Skeletal muscle satellite cell (primary cell): ENCODE data around the gene GTPBP6.
"Not testable (repeated sequence)": the region's sequence is repeated elsewhere in the genome, so short reads cannot be mapped to it uniquely, and the experiment has no call there.

Experiments
- H3K27me3 ChIP-seq: 2 replicates; pipeline ENCODE4 v1.7.0; 2013; ENCODE audit warnings: low read length; ENCODE audit not compliant: control insufficient read depth, insufficient read depth
- H3K36me3 ChIP-seq: 2 replicates; pipeline ENCODE4 v1.7.0; 2013; ENCODE audit warnings: mild to moderate bottlenecking, control low read depth, low read length; ENCODE audit not compliant: insufficient read depth
- H3K4me1 ChIP-seq: 2 replicates; pipeline ENCODE4 v1.7.0; 2013; ENCODE audit warnings: low read length; ENCODE audit not compliant: control insufficient read depth, insufficient read depth
- H3K4me2 ChIP-seq: 2 replicates; pipeline ENCODE4 v1.7.0; 2013; ENCODE audit warnings: mild to moderate bottlenecking, low read length
- H3K4me3 ChIP-seq: 2 replicates; pipeline ENCODE4 v1.7.0; 2013; ENCODE audit warnings: low read length
- H3K9ac ChIP-seq: 2 replicates; pipeline ENCODE4 v1.7.0; 2013; ENCODE audit warnings: mild to moderate bottlenecking, low read depth, low read length, moderate library complexity
- H3K9me3 ChIP-seq: replicated peaks from 2 replicates; pipeline ENCODE4 v1.7.0; 2013; ENCODE audit warnings: mild to moderate bottlenecking, control low read depth, low read length

The GTPBP6 gene

GRCh38 chrX:331825-332495, 13.4 kb upstream of the GTPBP6 start:
- peak overlapping the region; percentile 1 for H3K9ac ChIP-seq

GRCh38 chrX:331151-331824, 12.7 kb upstream of the GTPBP6 start:
- peaks cover 4% of the 10 kb centered on the region for H3K36me3 ChIP-seq
- peaks cover 13% of the 10 kb centered on the region for H3K4me1 ChIP-seq
- H3K4me2 ChIP-seq, result peak overlapping the region; percentile 85
- peaks cover 7% of the 10 kb centered on the region for H3K27me3 ChIP-seq
- H3K9me3 ChIP-seq, result no peaks in the 10 kb centered on the region
- peak overlapping the region; percentile 1 for H3K9ac ChIP-seq
- H3K4me3 ChIP-seq, result peak overlapping the region; percentile 18

More at GRCh38 chrX:331825-332495, 13.4 kb upstream of the GTPBP6 start:
- peak overlapping the region; percentile 18 for H3K4me3 ChIP-seq
- peaks cover 13% of the 10 kb centered on the region for H3K4me1 ChIP-seq
- H3K9me3 ChIP-seq, result no peaks in the 10 kb centered on the region
- peaks cover 7% of the 10 kb centered on the region for H3K27me3 ChIP-seq
- H3K36me3 ChIP-seq, result peaks cover 4% of the 10 kb centered on the region
- H3K4me2 ChIP-seq, result peak overlapping the region; percentile 85

- H3K4me2 ChIP-seq, result peak overlapping the region; percentile 85
- no peak overlapping the region for H3K9ac ChIP-seq
- peaks cover 7% of the 10 kb centered on the region for H3K27me3 ChIP-seq
- peaks cover 13% of the 10 kb centered on the region for H3K4me1 ChIP-seq
- no peak overlapping the region for H3K4me3 ChIP-seq
- no peaks in the 10 kb centered on the region for H3K9me3 ChIP-seq
- H3K36me3 ChIP-seq, result no peaks in the 10 kb centered on the region
Observed at GRCh38 chrX:330726-331150, 12.1 kb upstream of the GTPBP6 start.

GRCh38 chrX:330141-330725, 11.6 kb upstream of the GTPBP6 start:
- peaks cover 13% of the 10 kb centered on the region for H3K4me1 ChIP-seq
- not testable (repeated sequence) for H3K36me3 ChIP-seq, H3K4me2 ChIP-seq, H3K9me3 ChIP-seq, H3K4me3 ChIP-seq, H3K9ac ChIP-seq, H3K27me3 ChIP-seq

- Histone ChIP-seq H3K4me3 (no peak overlapping the region), H3K27me3 (peaks cover 7% of the 10 kb centered on the region)
Observed at GRCh38 chrX:329291-329910, 10.8 kb upstream of the GTPBP6 start.

GRCh38 chrX:327660-328126, 9.1 kb upstream of the GTPBP6 start:
- no peaks in the 10 kb centered on the region for H3K9me3 ChIP-seq
- H3K4me1 ChIP-seq, result peaks cover 13% of the 10 kb centered on the region
- no peak overlapping the region for H3K9ac ChIP-seq
- H3K4me3 ChIP-seq, result no peak overlapping the region
- no peaks in the 10 kb centered on the region for H3K36me3 ChIP-seq
- peaks cover 7% of the 10 kb centered on the region for H3K27me3 ChIP-seq
- H3K4me2 ChIP-seq, result no peak overlapping the region

More at GRCh38 chrX:329291-329910, 10.8 kb upstream of the GTPBP6 start:
- Histone ChIP-seq H3K9ac (no peak overlapping the region), H3K36me3 (no peaks in the 10 kb centered on the region), H3K9me3 (no peaks in the 10 kb centered on the region), H3K4me2 (no peak overlapping the region), H3K4me1 (peaks cover 13% of the 10 kb centered on the region)

- not testable (repeated sequence) for H3K9me3 ChIP-seq, H3K4me2 ChIP-seq, H3K4me3 ChIP-seq, H3K27me3 ChIP-seq, H3K9ac ChIP-seq, H3K4me1 ChIP-seq, H3K36me3 ChIP-seq
Observed at GRCh38 chrX:324664-325063, 6.1 kb upstream of the GTPBP6 start.

- Histone ChIP-seq H3K4me3 (no peak overlapping the region), H3K36me3 (no peaks in the 10 kb centered on the region)
Observed at GRCh38 chrX:323721-324628, 5.4 kb upstream of the GTPBP6 start.

GRCh38 chrX:320126-320783, 1.7 kb upstream of the GTPBP6 start:
- H3K9me3 ChIP-seq, result no peaks in the 10 kb centered on the region
- peak overlapping the region; percentile 100 for H3K4me2 ChIP-seq
- peak overlapping the region; percentile 98 for H3K4me3 ChIP-seq
- no peaks in the 10 kb centered on the region for H3K4me1 ChIP-seq
- H3K9ac ChIP-seq, result peak overlapping the region; percentile 100
- no peaks in the 10 kb centered on the region for H3K27me3 ChIP-seq
- H3K36me3 ChIP-seq, result peaks cover 11% of the 10 kb centered on the region

More at GRCh38 chrX:323721-324628, 5.4 kb upstream of the GTPBP6 start:
- no peaks in the 10 kb centered on the region for H3K4me1 ChIP-seq
- H3K9ac ChIP-seq, result no peak overlapping the region
- H3K27me3 ChIP-seq, result no peaks in the 10 kb centered on the region
- no peaks in the 10 kb centered on the region for H3K9me3 ChIP-seq
- no peak overlapping the region for H3K4me2 ChIP-seq

GRCh38 chrX:319579-320125, 1.1 kb upstream of the GTPBP6 start:
- H3K4me1 ChIP-seq, result no peaks in the 10 kb centered on the region
- H3K27me3 ChIP-seq, result no peaks in the 10 kb centered on the region
- peaks cover 13% of the 10 kb centered on the region for H3K36me3 ChIP-seq
- peak overlapping the region; percentile 100 for H3K9ac ChIP-seq
- no peaks in the 10 kb centered on the region for H3K9me3 ChIP-seq
- peak overlapping the region; percentile 98 for H3K4me3 ChIP-seq
- H3K4me2 ChIP-seq, result peak overlapping the region; percentile 100
